ENCODE data around the gene GPR61. TPM values are rescaled to one million over a fixed set of nuclear protein-coding genes. Genes with fewer than 3 reads are reported as not detected.

Gene GPR61
- total RNA-seq, 1 donor from 2014 or later: 0.76 TPM

GRCh38 chr1:109570414-109570813, 30.7 kb downstream of the GPR61 start:
- Mint-ChIP-seq H3K4me1 (ENCODE audit: low read depth, unreplicated experiment) (peaks cover 35% of the 10 kb centered on the region), H3K4me3 (ENCODE audit: unreplicated experiment) (no peak overlapping the region), H3K27me3 (ENCODE audit: unreplicated experiment) (peaks cover 3% of the 10 kb centered on the region), H3K36me3 (ENCODE audit: unreplicated experiment) (no peaks in the 10 kb centered on the region), H3K27ac (ENCODE audit: unreplicated experiment) (no peak overlapping the region), H3K9me3 (ENCODE audit: unreplicated experiment) (peaks cover 4% of the 10 kb centered on the region)
- DNase-seq: no peak
- TF ChIP-seq CTCF (IDR thresholded peaks at IDR 0.05; ENCODE audit: partially characterized antibody, unreplicated experiment): no peak

GRCh38 chr1:109573785-109574184, 34.1 kb downstream of the GPR61 start:
- DNase-seq: no peak
- Mint-ChIP-seq H3K9me3 (ENCODE audit: unreplicated experiment) (peaks cover 1% of the 10 kb centered on the region), H3K4me1 (ENCODE audit: low read depth, unreplicated experiment) (peaks cover 17% of the 10 kb centered on the region), H3K27ac (ENCODE audit: unreplicated experiment) (no peak overlapping the region), H3K36me3 (ENCODE audit: unreplicated experiment) (no peaks in the 10 kb centered on the region), H3K27me3 (ENCODE audit: unreplicated experiment) (peaks cover 5% of the 10 kb centered on the region), H3K4me3 (ENCODE audit: unreplicated experiment) (no peak overlapping the region)
- TF ChIP-seq CTCF (IDR thresholded peaks at IDR 0.05; ENCODE audit: partially characterized antibody, unreplicated experiment): no peak

- Mint-ChIP-seq H3K36me3 (ENCODE audit: unreplicated experiment) (peaks cover 3% of the 10 kb centered on the region), H3K27me3 (ENCODE audit: unreplicated experiment) (peaks cover 2% of the 10 kb centered on the region), H3K27ac (ENCODE audit: unreplicated experiment) (no peak overlapping the region), H3K4me3 (ENCODE audit: unreplicated experiment) (peak overlapping the region; percentile 34), H3K4me1 (ENCODE audit: low read depth, unreplicated experiment) (peaks cover 5% of the 10 kb centered on the region), H3K9me3 (ENCODE audit: unreplicated experiment) (peaks cover 1% of the 10 kb centered on the region)
- no peak for DNase-seq
- TF ChIP-seq CTCF (IDR thresholded peaks at IDR 0.05; ENCODE audit: partially characterized antibody, unreplicated experiment): no peak
These were observed 39.3 kb downstream of the GPR61 start for GRCh38 chr1:109578947-109579443.

- Mint-ChIP-seq H3K27me3 (ENCODE audit: unreplicated experiment) (peaks cover 2% of the 10 kb centered on the region), H3K4me1 (ENCODE audit: low read depth, unreplicated experiment) (peaks cover 5% of the 10 kb centered on the region), H3K4me3 (ENCODE audit: unreplicated experiment) (no peak overlapping the region), H3K36me3 (ENCODE audit: unreplicated experiment) (peaks cover 3% of the 10 kb centered on the region), H3K9me3 (ENCODE audit: unreplicated experiment) (peaks cover 1% of the 10 kb centered on the region), H3K27ac (ENCODE audit: unreplicated experiment) (no peak overlapping the region)
- TF ChIP-seq CTCF (IDR thresholded peaks at IDR 0.05; ENCODE audit: partially characterized antibody, unreplicated experiment): no peak
- DNase-seq: no peak
These were observed 39.8 kb downstream of the GPR61 start for GRCh38 chr1:109579491-109579890.

GRCh38 chr1:109582021-109582420, 42.3 kb downstream of the GPR61 start:
- TF ChIP-seq CTCF (IDR thresholded peaks at IDR 0.05; ENCODE audit: partially characterized antibody, unreplicated experiment): no peak
- no peaks in the 10 kb centered on the region for H3K27me3 Mint-ChIP-seq (ENCODE audit: unreplicated experiment)
- H3K36me3 Mint-ChIP-seq (ENCODE audit: unreplicated experiment): peaks cover 3% of the 10 kb centered on the region
- no peak overlapping the region for H3K27ac Mint-ChIP-seq (ENCODE audit: unreplicated experiment)
- no peak for DNase-seq
- H3K4me1 Mint-ChIP-seq (ENCODE audit: low read depth, unreplicated experiment): peaks cover 5% of the 10 kb centered on the region
- H3K9me3 Mint-ChIP-seq (ENCODE audit: unreplicated experiment): no peaks in the 10 kb centered on the region
- H3K4me3 Mint-ChIP-seq (ENCODE audit: unreplicated experiment): no peak overlapping the region
